SK-N-DZ (cell line): Measurements from ENCODE around the gene LRRC23.

Source experiments
- DNase-seq: peaks from one replicate; pipeline ENCODE4 v3.0.0-alpha.2; 2015; ENCODE audit warnings: low spot score
- small RNA-seq, 2 experiments: library from RNA; depleted of rRNA; stranded (forward); fragments of <200 nt; gene quantifications; one replicate each; pipeline ENCODE3, GENCODE V24; 2014

Gene LRRC23

DNA sequence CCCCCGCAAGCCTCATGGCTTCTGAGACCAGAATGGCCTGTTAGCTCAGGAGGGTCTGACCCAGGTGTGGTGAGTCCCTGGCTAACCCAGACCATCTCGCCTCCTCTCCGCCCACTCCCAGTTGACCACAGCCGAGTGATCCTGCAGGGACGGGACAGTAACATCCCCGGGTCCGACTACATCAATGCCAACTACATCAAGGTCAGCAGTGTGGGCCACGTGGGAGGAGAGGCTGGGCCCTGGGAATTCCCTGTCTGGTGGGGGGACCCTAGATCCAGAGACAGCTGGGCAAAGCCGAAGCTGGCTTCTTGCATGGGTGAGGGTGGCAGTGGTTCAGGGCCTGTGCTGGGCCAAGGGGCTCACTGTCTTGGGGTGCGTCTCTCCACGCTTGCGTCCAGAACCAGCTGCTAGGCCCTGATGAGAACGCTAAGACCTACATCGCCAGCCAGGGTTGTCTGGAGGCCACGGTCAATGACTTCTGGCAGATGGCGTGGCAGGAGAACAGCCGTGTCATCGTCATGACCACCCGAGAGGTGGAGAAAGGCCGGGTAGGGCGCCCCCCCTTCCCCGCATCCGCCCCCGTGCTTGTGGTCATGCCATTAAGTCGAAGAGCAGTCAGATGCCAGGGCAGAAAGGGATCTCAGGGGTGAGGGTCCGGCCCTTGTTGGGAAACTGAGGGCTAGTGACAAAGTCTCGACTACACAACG, 51.6 kb downstream of the LRRC23 start:
- no peak for DNase-seq

DNA sequence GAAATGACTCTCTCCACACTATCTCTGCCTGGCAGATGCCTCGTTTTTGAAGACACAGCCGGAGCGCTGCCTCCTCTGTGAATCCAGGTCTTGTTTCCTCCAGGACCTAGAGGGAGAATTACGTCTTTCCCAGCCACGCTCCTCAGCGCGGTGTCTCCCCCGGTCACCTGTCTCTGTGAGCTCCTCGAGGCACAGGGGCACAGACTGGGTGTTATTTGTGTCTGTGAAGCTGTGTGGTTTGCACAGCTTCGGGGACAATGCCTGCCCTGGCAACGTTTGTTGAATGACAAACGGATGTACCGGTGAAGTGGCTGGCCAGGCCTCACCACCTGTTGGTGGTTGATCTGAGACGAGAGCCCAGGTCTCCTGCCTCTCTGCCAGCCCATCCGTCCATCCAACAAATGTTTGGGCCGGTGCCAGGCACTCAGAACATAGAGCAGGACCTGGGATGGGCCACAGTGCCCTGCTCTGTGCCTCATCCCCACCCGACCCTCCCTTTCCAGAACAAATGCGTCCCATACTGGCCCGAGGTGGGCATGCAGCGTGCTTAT, 52.6 kb downstream of the LRRC23 start:
- DNase-seq: no peak

DNA sequence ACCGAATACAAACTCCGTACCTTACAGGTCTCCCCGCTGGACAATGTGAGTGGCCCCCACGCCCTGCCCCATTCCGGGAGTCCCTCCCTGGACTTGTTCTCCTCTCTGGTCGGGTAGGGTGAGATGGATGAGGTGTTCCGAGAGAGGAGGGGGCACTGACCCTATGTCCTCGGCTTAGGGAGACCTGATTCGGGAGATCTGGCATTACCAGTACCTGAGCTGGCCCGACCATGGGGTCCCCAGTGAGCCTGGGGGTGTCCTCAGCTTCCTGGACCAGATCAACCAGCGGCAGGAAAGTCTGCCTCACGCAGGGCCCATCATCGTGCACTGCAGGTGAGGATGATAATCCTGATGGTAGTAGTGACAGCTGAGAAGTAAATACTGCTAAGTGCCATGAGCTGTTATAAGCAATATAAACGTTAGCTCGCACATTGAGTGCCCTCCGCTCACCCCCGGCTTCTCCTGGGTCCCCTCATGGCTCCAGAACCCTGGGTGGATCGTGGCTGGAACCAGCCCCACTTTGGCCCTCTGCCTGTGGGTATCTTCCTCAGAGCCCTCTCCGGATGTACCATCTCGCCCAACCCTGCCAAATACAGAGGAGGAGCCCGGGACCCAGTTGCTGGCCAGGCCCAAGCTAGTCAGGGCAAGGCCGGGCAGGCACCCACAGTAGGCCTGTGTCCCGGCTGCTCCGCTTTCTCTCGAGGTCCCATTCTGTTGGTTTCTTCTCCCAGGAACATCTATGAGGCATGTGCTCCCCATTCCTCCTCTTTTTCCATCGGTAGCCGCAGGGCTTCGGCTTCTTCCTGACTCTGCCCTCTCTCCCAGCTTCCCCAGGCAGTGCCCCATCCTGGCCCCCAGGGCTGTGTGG, 53.4 kb downstream of the LRRC23 start:
- DNase-seq: no peak

DNA sequence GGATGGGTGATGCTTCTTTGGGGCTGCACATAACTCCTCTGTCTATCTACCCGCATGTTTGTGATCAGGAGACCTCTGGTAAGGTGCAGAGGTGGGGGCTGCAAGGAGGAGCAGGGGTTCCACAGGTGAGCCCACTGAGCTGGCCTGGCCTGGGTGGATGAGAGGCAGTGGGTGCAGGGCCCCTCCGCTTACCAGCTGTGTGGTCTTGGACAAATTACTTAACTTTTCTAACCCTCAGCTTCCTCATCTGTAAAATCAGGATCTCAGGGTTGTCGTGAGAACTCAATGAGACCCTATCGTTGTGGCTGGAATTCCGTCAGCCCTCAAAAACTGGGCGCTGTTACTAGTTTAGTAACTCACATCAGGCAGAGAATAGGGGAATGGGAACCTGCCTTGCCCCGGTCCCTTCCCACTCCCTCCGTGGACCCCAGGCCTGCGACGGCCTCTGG, 54.0 kb downstream of the LRRC23 start:
- no peak for DNase-seq

DNA sequence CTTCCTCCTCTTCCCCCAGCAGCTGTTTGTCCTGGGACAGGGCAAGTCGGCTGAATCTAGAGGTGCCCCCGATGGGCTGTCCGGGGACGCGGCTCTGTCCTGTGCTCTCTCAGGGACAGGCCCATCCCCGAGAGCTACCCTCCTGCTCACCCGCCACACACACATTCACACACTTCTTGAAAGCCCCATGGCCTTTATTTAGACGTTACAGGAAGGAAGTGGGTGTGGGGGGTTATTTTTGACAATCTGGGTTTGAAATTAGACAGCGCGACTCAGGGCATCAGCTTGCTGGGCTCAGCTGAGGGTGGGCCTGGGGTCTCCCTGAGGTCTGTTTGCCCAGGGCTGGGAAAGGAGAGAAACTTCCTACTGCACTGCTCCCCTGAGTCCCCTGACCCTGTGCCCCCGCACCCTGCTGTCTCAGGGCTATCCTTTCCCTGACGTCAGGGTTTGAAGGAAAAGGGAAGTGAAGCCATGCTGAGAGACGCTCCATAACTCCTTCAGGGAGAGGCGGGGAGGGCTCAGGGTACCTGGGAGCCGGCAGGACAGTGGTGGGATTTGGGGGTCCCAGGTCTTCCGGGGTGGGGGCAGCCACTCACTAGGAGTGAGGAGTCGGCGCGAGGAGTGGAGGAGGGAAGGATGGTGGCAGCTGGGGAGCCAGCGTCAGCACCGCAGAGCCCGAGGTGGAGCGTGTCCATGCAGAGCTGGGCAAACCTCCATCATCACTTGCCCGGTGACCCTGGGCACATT, 54.6 kb downstream of the LRRC23 start:
- no peak for DNase-seq

DNA sequence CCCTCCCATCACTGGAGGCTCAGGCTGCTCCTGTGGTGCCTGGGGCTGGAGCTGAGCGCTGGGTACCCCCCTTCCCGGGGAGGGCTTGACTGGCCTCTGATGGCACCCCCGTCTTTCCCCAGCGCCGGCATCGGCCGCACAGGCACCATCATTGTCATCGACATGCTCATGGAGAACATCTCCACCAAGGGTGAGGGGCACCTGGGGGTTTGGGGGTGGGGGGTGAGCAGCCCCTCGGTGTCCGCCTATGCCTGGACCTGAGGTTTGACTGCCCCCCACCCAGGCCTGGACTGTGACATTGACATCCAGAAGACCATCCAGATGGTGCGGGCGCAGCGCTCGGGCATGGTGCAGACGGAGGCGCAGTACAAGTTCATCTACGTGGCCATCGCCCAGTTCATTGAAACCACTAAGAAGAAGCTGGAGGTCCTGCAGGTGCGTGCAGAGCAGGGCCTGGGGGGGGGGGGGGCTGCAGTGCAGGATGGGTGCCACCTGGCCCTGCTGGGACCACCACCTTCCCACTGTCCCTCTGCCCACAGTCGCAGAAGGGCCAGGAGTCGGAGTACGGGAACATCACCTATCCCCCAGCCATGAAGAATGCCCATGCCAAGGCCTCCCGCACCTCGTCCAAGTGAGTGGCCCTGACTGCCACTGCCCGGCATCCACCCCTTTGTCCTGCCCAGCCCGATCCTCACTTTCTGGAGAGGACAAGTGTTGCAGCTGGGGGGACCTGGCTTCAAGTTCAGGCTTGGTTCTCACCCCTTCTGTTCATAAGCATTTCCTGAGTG, 55.4 kb downstream of the LRRC23 start:
- DNase-seq: no peak

DNA sequence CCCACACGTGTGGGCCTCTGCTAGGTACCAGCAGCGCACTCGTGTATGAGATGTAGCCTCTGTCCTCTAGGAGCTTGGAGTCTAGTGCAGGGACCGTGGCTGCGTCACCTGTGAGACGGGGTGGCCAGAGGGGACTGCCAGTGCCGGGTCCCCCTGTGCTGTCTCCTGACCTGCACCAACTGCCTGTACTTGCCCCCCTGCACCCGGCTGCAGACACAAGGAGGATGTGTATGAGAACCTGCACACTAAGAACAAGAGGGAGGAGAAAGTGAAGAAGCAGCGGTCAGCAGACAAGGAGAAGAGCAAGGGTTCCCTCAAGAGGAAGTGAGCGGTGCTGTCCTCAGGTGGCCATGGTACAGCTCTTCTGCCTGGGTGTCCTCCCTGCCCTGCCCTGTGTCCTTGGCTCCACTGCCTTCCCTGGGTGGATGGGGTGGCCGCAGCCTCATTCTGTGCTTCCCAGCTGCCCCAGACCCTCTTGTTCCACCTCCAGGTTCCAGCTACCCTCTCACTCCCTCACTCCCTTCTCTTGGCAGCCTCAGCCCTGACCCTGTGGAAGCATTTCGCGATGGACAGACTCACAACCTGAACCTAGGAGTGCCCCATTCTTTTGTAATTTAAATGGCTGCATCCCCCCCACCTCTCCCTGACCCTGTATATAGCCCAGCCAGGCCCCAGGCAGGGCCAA, 56.1 kb downstream of the LRRC23 start:
- no peak for DNase-seq

DNA sequence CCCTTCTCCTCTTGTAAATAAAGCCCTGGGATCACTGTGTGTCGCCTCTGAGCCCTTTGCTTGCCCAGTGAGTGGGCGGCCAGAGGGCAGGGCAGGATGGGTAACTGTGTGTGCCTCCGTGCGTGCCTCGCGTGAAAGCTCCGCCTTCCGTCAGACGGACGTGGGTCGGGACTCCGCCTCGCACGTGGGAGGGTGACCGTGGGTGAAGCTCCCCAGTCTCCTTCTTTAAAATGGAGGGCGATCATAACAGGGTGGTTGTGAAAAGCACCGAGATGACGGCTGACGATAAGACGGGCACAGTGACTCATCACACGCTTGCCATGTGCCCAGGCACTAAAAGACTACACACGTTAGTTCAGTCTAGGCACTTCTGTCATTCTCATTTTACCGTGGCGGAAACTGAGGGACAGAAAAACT, 56.7 kb downstream of the LRRC23 start:
- DNase-seq: no peak

DNA sequence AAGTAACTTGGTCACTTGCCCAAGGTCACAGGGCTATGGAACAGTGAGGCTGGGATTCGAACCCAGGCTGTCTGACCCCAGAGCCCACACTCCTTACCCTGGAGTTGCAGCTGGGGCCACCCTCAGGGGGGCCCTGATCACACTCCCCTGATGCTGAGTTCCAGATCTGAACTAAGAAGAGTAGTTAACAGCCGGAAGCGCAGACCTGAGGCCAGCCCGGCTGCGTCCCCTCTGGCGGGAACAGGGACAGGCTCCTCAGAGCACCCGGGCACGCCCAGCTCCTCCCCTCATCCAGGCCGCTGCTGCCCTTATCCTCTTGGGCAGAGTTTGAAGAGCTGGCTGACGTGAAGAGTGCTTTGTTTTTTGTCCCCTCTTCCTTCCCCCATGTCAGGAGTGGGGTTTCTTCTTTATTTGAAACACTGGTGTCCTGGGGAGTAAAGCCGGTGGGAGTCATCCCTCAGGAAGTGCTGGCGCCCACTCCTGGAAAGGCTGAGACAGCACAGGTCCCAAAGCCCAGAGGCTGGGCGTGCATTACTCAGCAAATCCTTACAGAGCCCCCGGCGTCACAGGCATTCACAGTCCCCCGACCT, 57.2 kb downstream of the LRRC23 start:
- peak; percentile 88 for DNase-seq

DNA sequence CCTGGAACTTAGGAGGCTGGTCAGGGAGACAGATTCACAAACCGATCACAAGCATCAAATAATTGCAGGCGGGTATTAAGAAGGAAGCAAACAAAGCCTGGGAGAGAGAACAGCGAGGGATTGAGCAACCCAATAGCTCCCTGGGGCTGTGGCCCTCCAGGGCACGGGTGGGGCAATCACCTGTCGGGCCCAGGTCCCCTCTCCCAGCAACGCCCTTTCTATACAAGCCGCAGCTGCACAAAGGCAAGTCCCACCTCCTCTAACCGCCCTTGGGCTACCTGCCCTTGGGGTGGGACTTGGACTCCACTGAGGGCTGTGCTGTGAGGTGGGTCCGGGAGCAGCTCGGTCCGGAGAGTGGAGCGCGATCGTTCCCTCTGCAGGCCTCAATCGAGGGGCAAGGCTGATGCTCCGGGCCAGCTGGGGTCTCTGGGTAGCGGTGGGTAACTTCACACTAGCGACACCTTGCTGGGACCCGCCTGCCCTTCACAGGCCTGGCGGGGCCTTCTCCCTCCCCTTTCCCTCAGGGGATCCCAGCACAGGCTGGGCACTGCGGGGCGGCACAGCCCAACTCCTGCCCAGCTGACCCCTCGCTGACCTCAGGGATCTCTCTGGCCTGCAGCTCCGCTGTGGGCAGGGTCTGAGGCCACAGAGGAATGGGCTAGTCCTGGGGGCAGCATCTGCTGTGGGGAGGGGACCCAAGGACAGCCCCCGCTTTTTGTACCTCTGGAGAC, 57.8 kb downstream of the LRRC23 start:
- no peak for DNase-seq

DNA sequence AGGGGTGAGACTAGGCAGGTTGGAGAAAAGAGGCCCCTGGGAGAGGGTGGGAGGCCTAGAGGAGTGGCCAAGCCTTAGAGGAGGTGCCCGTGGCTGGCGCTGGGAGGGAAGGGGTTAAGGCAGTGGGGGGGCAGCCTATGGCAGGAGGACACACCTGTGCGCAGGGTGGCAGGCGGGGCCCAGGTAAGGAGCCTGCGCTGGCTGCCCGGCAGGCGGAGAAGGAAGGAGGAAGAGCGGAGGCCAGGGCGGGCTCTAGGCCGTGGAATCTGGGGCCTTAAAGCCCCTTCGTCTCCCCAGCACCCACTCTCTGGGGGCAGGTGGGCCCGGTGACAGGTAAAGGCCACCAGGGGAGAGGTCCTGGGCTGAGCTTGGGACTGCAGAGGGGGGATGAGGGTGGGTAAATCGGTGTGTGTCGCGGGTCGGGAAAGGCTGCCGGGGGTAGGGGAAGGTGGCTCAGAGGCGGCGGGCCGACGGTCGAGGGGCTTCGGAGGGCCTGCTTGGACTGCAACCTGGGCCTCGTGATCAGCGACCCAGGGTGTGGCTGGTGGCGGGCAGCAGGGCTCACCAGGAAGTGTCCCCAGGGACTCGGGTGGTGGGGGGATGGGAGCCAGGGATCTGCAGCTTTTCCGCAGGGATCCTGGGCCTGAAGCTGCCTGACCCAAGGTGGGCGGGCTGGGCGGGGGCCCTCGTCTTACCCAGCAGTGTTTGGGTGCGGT, 58.6 kb downstream of the LRRC23 start:
- DNase-seq: peak; percentile 6

Small RNAs within 50 kb of the gene (small RNA-seq; reads per million reads assigned to genes)
- 0.10 to 4.9 reads per million in 2 experiments for gene MIR141
- 0.13 to 0.58 reads per million in 2 experiments for gene MIR200C
- gene RNU7-1: 0 reads per million in 2 experiments
